ENCODE measurements around the gene P2RY11.

- TF ChIP-seq CTCF (conservative IDR thresholded peaks at IDR 0.05; ENCODE audit: low read length) (no peak), EZH2phosphoT487 (IDR thresholded peaks at IDR 0.05; ENCODE audit: borderline replicate concordance, low read depth, low read length) (no peak)
These were observed 31.3 kb downstream of the P2RY11 start for GRCh38 chr19:10142701-10143375.

All from OCI-LY7 (cell line).